Breast epithelium (tissue), 3 donors: ENCODE measurements around the gene C5AR2.

Experiments
- CTCF ChIP-seq, 3 donors: fragments of 450-650 bp; IDR thresholded peaks; one replicate each; pipeline ENCODE4 v1.5.1; 2016 to 2017; ENCODE audit warnings: antibody characterized with exemption in 3 of 3, mild to moderate bottlenecking in 3 of 3, moderate library complexity in 3 of 3
- POLR2A ChIP-seq: fragments of 450-650 bp; IDR thresholded peaks from one replicate; pipeline ENCODE4 v1.6.1; 2016; ENCODE audit warnings: antibody characterized with exemption, mild to moderate bottlenecking, moderate library complexity
- POLR2AphosphoS5 ChIP-seq, 3 donors: sonication (generic); formaldehyde crosslinking; IDR thresholded peaks; one replicate each; pipeline ENCODE4 v1.6.1; 2017; ENCODE audit warnings: antibody characterized with exemption in 3 of 3

GRCh38 chr19:47331931-47332547, at the start of gene C5AR2:
- TF ChIP-seq CTCF (IDR thresholded peaks at IDR 0.05) (no peak), POLR2A (no peak), POLR2AphosphoS5 (IDR thresholded peaks at IDR 0.05) (no peak)
